Right cardiac atrium (tissue), 5 donors: Measurements from ENCODE around the gene ZNF236. TPM values are rescaled to one million over a fixed set of nuclear protein-coding genes. Genes with fewer than 3 reads are reported as not detected.
A peak's percentile ranks its signal among the peaks of the same experiment; 100 is the strongest.

Experiments
- ATAC-seq, 2 donors: fragments of 200-7000 bp; cut with Tn5 transposase; one replicate each; pipeline versions ENCODE4 v1.8.0 to v1.9.1; 2020; ENCODE audit warnings: moderate library complexity in 2 of 2, mild to moderate bottlenecking in 1 of 2
- DNase-seq, 3 donors: peaks; one replicate each; pipeline ENCODE4 v3.0.0-alpha.2; 2020
- H3K27ac ChIP-seq: one replicate; pipeline ENCODE4 v1.5.1; 2013; ENCODE audit warnings: mild to moderate bottlenecking, low read length, control low read depth, moderate library complexity
- H3K27me3 ChIP-seq: one replicate; pipeline ENCODE4 v1.6.1; 2013; ENCODE audit not compliant: control insufficient read depth, insufficient read depth
- H3K4me1 ChIP-seq: one replicate; pipeline ENCODE4 v1.6.1; 2013; ENCODE audit warnings: low read length; ENCODE audit not compliant: control insufficient read depth, insufficient read depth
- H3K4me3 ChIP-seq: one replicate; pipeline ENCODE4 v1.5.1; 2013; ENCODE audit warnings: low read length, control low read depth
- H3K9me3 ChIP-seq: one replicate; pipeline ENCODE4 v1.6.1; 2013; ENCODE audit warnings: low read length; ENCODE audit not compliant: control insufficient read depth
- WGBS: extraction: QIAGEN DNeasy Blood & Tissue Kit; methylation state at CpG from one replicate; pipeline ENCODE4 v1.1.7; 2013; 5-methylcytosine and 5-hydroxymethylcytosine counted together
- intact Hi-C, 4 donors: fragments of 100-400 bp; cut with DNase I; formaldehyde crosslinking; loops; one replicate each; pipeline versions ENCODE4 v1.11.0 to v1.14.0; 2022 to 2023
- polyA plus RNA-seq: library from polyadenylated mRNA; stranded (reverse); fragments of 200-250 nt; gene quantifications from one replicate; pipeline ENCODE4 v1.2.3, GENCODE V29; 2013
- total RNA-seq, 4 donors: library from RNA; stranded (reverse); fragmentation: NEBNext Ultra II Directional; extraction: Animal tissue kit (Norgen Biotek cat#: 25700); gene quantifications; one replicate each; pipeline ENCODE4 v1.2.1, GENCODE V29; 2021
- donor health status: healthy with polysubstance abuse.
- donor health status: DM: no; HTN: yes; CAD: no.
- donor health status: DM: no; HTN: no; CAD: no.
- donor health status: DM: no; HTN: yes; CAD: no; lungs with severe emphysema.
- donor health status: DM: yes; HTN: yes; CAD: no.

ZNF236 gene
- total and polyA plus RNA-seq, 5 donors, result 2.2 to 19.8 (median 16.9) TPM

GRCh38 chr18:77001041-77001440 lies 178.7 kb downstream of the ZNF236 start:
- Histone ChIP-seq H3K4me1 (no peaks in the 10 kb centered on the region), H3K9me3 (no peaks in the 10 kb centered on the region), H3K27me3 (no peaks in the 10 kb centered on the region), H3K4me3 (no peak overlapping the region), H3K27ac (no peak overlapping the region)
- DNase-seq (peak in 2 of 3 donors; percentile 39 to 66), ATAC-seq (no peak)
- intact Hi-C loops, result loop anchor here (5.0 to 10.0 kb wide), 5 partner anchors 54 to 644 kb away; no protein-coding TSS in a partner anchor
- 84% methylated on average over 19 of the region's 19 CpGs for WGBS

GRCh38 chr18:77001979-77002378 lies 179.6 kb downstream of the ZNF236 start:
- ATAC-seq (no peak), DNase-seq (peak in 1 of 3 donors; percentile 22)
- Histone ChIP-seq H3K4me3 (no peak overlapping the region), H3K27ac (no peak overlapping the region), H3K27me3 (no peaks in the 10 kb centered on the region), H3K4me1 (peaks cover 2% of the 10 kb centered on the region), H3K9me3 (no peaks in the 10 kb centered on the region)
- intact Hi-C loops, result loop anchor here (5.0 to 10.0 kb wide), 5 partner anchors 53 to 643 kb away; no protein-coding TSS in a partner anchor
- WGBS, result 89% methylated on average over 7 of the region's 7 CpGs

- ATAC-seq (no peak), DNase-seq (no peak)
- WGBS, result 78% methylated on average over 10 of the region's 10 CpGs
- Histone ChIP-seq H3K4me3 (no peak overlapping the region), H3K9me3 (no peaks in the 10 kb centered on the region), H3K4me1 (peaks cover 2% of the 10 kb centered on the region), H3K27me3 (no peaks in the 10 kb centered on the region), H3K27ac (no peak overlapping the region)
- intact Hi-C loops, result loop anchor here (5.0 to 10.0 kb wide), 5 partner anchors 52 to 642 kb away; no protein-coding TSS in a partner anchor
Observed at GRCh38 chr18:77002496-77002895, 180.1 kb downstream of the ZNF236 start.

- intact Hi-C loops, result loop anchor here (5.0 to 10.0 kb wide), 5 partner anchors 51 to 641 kb away; no protein-coding TSS in a partner anchor
- no peak for ATAC-seq
- WGBS, result 93% methylated on average over 7 of the region's 7 CpGs
- H3K9me3 ChIP-seq, result no peaks in the 10 kb centered on the region
- H3K27ac ChIP-seq, result no peak overlapping the region
- H3K4me1 ChIP-seq, result peaks cover 2% of the 10 kb centered on the region
- no peak for DNase-seq
- H3K4me3 ChIP-seq, result no peak overlapping the region
- no peaks in the 10 kb centered on the region for H3K27me3 ChIP-seq
Observed at GRCh38 chr18:77003316-77003715, 181.0 kb downstream of the ZNF236 start.

GRCh38 chr18:77004555-77005380 lies 182.4 kb downstream of the ZNF236 start:
- intact Hi-C loops, result loop anchor here (5.0 to 10.0 kb wide), 5 partner anchors 50 to 640 kb away; no protein-coding TSS in a partner anchor
- no peak for ATAC-seq

GRCh38 chr18:77005651-77006195 lies 183.4 kb downstream of the ZNF236 start:
- no peak for ATAC-seq
- intact Hi-C loops, result loop anchor here in 1 of 4 donors (10.0 kb wide), 2 partner anchors 49 to 639 kb away; no protein-coding TSS in a partner anchor

More at GRCh38 chr18:77004555-77005380, 182.4 kb downstream of the ZNF236 start:
- H3K4me3 ChIP-seq, result no peak overlapping the region
- H3K4me1 ChIP-seq, result peaks cover 2% of the 10 kb centered on the region
- WGBS, result 79% methylated on average over 26 of the region's 26 CpGs
- peak in 1 of 3 donors; percentile 64 for DNase-seq
- H3K27ac ChIP-seq, result no peak overlapping the region
- no peaks in the 10 kb centered on the region for H3K27me3 ChIP-seq
- no peaks in the 10 kb centered on the region for H3K9me3 ChIP-seq

GRCh38 chr18:77006305-77007175 lies 184.2 kb downstream of the ZNF236 start:
- no peak overlapping the region for H3K27ac ChIP-seq
- intact Hi-C loops, result loop anchor here in 1 of 4 donors (10.0 kb wide), 2 partner anchors 48 to 638 kb away; no protein-coding TSS in a partner anchor
- H3K4me3 ChIP-seq, result no peak overlapping the region
- H3K9me3 ChIP-seq, result no peaks in the 10 kb centered on the region
- H3K4me1 ChIP-seq, result peaks cover 2% of the 10 kb centered on the region
- no peaks in the 10 kb centered on the region for H3K27me3 ChIP-seq
- DNase-seq (peak in 2 of 3 donors; percentile 52 to 71), ATAC-seq (peak; percentile 60 to 66)
- 74% methylated on average over 29 of the region's 29 CpGs for WGBS

More at GRCh38 chr18:77005651-77006195, 183.4 kb downstream of the ZNF236 start:
- 82% methylated on average over 11 of the region's 11 CpGs for WGBS
- no peak overlapping the region for H3K4me3 ChIP-seq
- no peaks in the 10 kb centered on the region for H3K9me3 ChIP-seq
- H3K4me1 ChIP-seq, result peaks cover 2% of the 10 kb centered on the region
- H3K27me3 ChIP-seq, result no peaks in the 10 kb centered on the region
- DNase-seq, result peak in 1 of 3 donors; percentile 5
- no peak overlapping the region for H3K27ac ChIP-seq

GRCh38 chr18:77007251-77007650 lies 184.9 kb downstream of the ZNF236 start:
- peaks cover 2% of the 10 kb centered on the region for H3K4me1 ChIP-seq
- H3K9me3 ChIP-seq, result no peaks in the 10 kb centered on the region
- no peak overlapping the region for H3K4me3 ChIP-seq
- no peaks in the 10 kb centered on the region for H3K27me3 ChIP-seq
- no peak overlapping the region for H3K27ac ChIP-seq
- intact Hi-C loops, result loop anchor here in 1 of 4 donors (10.0 kb wide), 2 partner anchors 48 to 638 kb away; no protein-coding TSS in a partner anchor
- DNase-seq, result peak in 1 of 3 donors; percentile 16
- no peak for ATAC-seq
- WGBS, result 77% methylated on average over 12 of the region's 12 CpGs

- H3K27me3 ChIP-seq, result no peaks in the 10 kb centered on the region
- WGBS, result 86% methylated on average over 13 of the region's 13 CpGs
- H3K9me3 ChIP-seq, result no peaks in the 10 kb centered on the region
- H3K27ac ChIP-seq, result no peak overlapping the region
- no peak overlapping the region for H3K4me3 ChIP-seq
- ATAC-seq (no peak), DNase-seq (peak in 1 of 3 donors; percentile 48)
- peaks cover 2% of the 10 kb centered on the region for H3K4me1 ChIP-seq
- intact Hi-C loops, result loop anchor here in 1 of 4 donors (10.0 kb wide), 2 partner anchors 47 to 637 kb away; no protein-coding TSS in a partner anchor
Observed at GRCh38 chr18:77008006-77008405, 185.6 kb downstream of the ZNF236 start.
